Vagina (tissue), 2 donors: ENCODE measurements around the gene TIMM44.

ENCODE experiments used
- POLR2A ChIP-seq, 2 donors: fragments of 450-650 bp; IDR thresholded peaks; one replicate each; pipeline ENCODE4 v1.6.1; 2017; ENCODE audit warnings: antibody characterized with exemption in 2 of 2, mild to moderate bottlenecking in 2 of 2, moderate library complexity in 2 of 2
- TF ChIP-seq, protein P1 (sequence below), 3 experiments: fragments of 450-650 bp in 2 of 3; fragments of 200-600 bp in 1 of 3; sonication (generic) in 1 of 3; IDR thresholded peaks; one replicate each; pipeline ENCODE4 v1.5.1; 2017 to 2019; ENCODE audit warnings: antibody characterized with exemption in 3 of 3, mild to moderate bottlenecking in 2 of 3, moderate library complexity in 2 of 3

DNA sequence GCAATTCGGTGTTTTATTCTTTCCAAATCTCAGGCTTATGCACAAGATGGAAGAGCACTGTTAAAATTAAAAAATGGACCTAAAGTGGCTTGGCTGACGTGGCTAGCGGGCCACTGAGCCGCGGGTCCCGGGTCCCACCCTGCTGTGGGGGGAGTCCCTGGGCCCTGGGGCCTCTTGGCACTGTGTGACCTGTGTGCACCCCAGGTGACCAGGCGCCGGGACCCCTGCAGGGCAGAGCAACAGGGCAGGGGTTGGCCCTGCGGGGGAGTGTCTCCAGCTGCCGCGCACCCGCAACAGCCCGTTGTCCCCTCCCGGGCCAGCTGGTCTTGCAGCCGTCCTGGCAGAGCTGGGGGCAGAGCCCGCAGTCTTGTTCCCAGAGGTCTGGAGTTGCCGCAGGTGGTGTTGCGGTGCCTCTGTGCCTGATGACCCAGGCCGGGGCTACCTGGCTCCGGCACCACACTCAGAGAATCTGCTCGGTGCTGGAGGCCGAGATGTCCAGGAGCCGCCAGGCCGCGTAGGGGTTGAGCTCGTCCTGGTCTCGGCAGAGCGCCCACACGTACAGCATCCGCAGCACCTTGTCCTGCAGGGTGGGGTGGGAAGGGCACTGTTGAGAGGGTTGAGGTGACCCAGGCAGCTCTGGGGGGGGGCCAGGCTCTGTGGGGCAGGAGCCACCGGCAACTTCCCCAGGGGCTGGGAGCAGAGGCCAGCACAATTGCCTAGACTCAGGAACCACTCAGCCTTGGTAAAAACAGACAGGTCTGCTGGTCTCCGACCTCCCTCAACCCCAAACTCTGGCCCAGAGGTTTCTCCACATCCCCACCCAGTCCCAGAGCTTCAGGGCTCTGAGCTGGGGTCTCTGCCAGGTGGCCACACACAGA, 16.5 kb downstream of the TIMM44 start:
- TF ChIP-seq, protein P1, sequence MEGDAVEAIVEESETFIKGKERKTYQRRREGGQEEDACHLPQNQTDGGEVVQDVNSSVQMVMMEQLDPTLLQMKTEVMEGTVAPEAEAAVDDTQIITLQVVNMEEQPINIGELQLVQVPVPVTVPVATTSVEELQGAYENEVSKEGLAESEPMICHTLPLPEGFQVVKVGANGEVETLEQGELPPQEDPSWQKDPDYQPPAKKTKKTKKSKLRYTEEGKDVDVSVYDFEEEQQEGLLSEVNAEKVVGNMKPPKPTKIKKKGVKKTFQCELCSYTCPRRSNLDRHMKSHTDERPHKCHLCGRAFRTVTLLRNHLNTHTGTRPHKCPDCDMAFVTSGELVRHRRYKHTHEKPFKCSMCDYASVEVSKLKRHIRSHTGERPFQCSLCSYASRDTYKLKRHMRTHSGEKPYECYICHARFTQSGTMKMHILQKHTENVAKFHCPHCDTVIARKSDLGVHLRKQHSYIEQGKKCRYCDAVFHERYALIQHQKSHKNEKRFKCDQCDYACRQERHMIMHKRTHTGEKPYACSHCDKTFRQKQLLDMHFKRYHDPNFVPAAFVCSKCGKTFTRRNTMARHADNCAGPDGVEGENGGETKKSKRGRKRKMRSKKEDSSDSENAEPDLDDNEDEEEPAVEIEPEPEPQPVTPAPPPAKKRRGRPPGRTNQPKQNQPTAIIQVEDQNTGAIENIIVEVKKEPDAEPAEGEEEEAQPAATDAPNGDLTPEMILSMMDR (IDR thresholded peaks at IDR 0.05), result no peak
- no peak for TF ChIP-seq POLR2A (IDR thresholded peaks at IDR 0.05)
